GM19455 (cell line): ENCODE results near the gene PAK1.
A peak's percentile ranks its signal among the peaks of the same experiment; 100 is the strongest.
"Not testable (repeated sequence)": the region's sequence is repeated elsewhere in the genome, so short reads cannot be mapped to it uniquely, and the experiment has no call there.

ENCODE experiments used
- ATAC-seq: cut with Tn5 transposase; IDR thresholded peaks from one replicate; pipeline ENCODE4 v1.9.1; 2021; ENCODE audit not compliant: unreplicated experiment

PAK1 gene

GRCh38 chr11:77473801-77474683 is at the start of gene PAK1:
TSS of gene PAK1 (minus strand) at chr11:77474094. CDS start at chr11:77392520, 81,574 bp downstream.
- peak; percentile 70 for ATAC-seq

- no peak for ATAC-seq
Measured at GRCh38 chr11:77522215-77522614, 48.3 kb upstream of the PAK1 start.

DNA sequence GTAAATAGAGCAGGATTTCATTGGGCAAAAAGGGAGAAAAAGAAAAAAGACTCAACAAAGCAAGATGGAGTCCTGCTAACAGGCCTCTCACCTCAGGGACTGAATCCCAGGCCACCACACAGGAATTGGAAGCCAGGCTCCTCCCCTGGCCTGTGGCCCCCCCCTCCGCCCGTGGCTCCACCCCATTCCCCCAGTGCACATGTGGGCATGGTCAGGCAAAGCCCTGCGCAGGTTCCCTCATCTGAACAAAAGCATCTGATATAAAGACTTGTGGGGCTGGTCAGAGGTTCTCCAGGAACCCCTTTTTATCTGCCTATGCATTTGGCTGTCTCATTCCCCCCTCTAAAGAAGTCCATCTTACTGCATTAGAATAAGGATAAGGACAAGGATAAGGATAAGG is 46.0 kb upstream of the PAK1 start:
- ATAC-seq: no peak

- ATAC-seq: no peak
Measured at GRCh38 chr11:77518471-77518870, 44.6 kb upstream of the PAK1 start.

- no peak for ATAC-seq
Measured at GRCh38 chr11:77517753-77518152, 43.9 kb upstream of the PAK1 start.

DNA sequence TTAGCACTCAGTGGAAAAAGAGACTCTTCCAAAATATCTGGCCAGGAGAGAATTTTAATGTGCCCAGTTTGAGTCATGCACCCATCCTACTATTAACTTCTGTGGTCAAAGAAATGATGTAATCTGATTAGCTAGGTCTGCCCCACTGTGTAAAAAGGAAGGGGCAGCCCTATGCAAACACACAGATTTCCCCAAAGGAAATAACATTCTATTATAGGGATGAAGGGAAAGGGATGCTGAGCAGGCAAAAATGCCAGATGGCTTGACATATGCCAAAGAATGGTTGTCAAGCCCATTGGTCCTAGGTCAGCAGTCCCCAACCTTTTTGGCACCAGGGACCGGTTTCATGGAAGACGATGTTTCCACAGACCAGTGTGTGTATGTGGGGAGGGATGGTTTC is 43.3 kb upstream of the PAK1 start:
- no peak for ATAC-seq

GRCh38 chr11:77515483-77515882 is 41.6 kb upstream of the PAK1 start:
- no peak for ATAC-seq

- no peak for ATAC-seq
Measured at GRCh38 chr11:77515063-77515462, 41.2 kb upstream of the PAK1 start.

GRCh38 chr11:77512092-77512491 is 38.2 kb upstream of the PAK1 start:
- ATAC-seq: no peak

DNA sequence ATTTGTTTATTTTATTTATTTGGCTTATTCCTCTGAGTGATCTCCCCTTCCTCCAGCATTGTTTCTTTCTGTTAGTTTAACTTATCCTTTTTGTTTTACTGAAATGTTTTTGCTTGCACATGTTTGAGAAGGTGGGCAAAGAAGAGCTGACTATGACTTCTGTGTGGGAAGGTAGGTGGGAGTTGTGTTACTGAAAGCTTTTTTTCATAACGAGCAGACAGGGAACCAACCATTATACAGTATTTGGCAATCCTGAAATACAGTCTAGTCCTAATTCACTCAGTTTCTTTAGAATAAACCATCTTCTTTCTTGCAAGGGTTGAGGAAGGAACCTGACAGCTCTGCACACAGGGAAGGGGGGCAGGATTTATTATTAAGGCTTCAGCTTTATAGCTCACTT is 37.0 kb upstream of the PAK1 start:
- ATAC-seq: no peak

GRCh38 chr11:77510095-77510494 is 36.2 kb upstream of the PAK1 start:
- ATAC-seq: no peak

GRCh38 chr11:77508019-77508418 is 34.1 kb upstream of the PAK1 start:
- ATAC-seq: no peak

DNA sequence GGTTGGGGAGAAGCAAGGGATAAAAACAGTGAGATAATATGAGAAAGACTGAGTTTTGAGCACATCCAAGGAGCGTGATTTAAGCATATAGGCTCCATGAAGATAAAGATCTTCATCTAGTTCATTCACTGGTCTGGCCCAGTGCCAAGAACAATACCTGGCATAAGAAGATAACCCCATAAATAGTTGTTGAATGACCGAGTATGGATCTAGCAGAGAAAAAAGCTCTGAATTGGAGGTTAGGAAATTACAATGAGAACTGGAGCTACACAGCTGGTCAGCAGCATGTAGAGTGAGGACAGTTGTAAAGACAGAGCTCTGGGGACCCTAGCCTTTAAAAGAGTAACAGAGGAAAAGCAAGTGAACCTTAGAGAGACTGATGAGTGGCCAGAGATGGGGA is 33.0 kb upstream of the PAK1 start:
- no peak for ATAC-seq

DNA sequence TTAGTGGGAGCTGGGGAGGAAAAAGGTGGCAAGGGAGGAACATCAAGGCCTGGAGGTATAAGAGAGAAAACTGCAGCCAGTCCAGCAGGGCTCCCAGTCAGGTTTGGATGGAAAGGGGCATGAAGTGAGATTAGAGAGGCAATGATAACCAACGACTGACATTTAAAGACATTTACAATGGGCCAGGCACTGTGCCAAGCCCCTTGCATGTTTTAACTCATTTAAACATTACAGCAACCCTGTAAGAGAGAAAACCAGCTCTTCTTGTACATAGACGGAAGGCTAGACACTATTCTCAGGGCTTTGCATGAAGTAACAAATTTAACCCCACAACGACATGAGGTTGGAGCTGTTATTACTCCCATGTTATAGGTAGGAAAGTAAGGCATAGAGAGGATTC is 32.1 kb upstream of the PAK1 start:
- no peak for ATAC-seq

DNA sequence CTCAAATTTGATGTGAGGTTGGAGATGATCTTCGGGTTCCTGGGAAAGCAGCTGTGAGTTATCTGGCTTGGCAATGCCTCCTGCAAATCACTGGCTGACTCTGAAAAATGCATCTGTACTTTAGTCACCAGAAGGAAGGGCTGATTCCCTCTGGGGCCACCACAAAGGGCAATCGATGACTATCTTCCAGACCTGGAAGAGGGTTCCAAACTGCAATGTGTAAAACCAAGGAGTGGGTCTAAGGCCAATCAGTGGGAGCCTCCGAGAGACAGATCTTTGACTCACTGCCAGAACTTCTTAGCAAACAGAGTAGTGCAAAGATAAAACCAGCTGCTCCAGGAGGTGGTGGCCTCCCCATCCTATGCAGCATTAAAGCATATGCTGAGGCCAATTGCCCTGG is 29.1 kb upstream of the PAK1 start:
- no peak for ATAC-seq

DNA sequence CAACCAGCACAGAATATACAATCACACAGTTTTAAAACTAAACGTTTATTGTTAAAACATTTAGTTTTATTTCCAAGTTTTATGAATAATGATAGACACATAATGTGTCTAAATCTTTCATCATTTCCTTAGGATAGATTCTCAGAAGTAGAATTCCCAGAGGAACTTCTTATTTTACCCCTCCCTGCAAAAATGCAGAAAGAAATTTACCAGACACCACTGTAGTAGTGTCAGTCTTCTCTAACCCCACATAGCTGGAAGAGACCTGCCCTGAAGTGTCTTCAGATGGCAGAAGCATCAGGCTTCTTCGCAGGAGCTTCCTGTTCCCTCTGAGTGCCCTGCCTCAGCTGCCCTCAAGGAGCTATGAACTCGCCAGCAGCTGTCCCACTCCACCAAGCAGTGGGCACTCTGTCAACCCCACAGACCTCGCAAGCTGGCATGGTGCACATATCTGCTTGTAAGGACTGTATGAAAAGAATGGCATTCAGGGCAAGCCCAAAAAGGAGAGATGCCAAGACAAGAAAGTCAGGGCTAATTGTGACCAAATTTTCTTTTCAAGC is 28.5 kb upstream of the PAK1 start:
- ATAC-seq: no peak

DNA sequence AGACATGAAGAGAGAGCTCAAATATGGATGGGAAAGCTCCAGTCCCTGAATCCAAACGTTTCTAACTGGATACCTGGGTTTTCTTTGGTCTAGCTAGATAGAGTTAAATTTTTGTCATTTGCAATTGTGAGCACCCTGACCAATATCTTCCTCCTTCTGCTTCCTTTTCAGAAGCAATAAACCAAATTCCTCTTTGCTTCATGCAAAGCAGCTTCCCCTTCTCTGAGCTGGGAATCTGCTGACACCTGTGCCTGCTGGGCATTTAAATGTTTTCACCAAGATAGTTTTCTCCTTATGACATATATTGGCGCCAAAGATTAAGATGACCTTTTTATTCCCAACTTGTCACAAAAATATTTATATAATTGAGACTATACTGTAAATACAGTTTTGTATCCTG is 27.9 kb upstream of the PAK1 start:
- no peak for ATAC-seq

- no peak for ATAC-seq
Measured at GRCh38 chr11:77497368-77497767, 23.5 kb upstream of the PAK1 start.

- ATAC-seq: no peak
Measured at GRCh38 chr11:77495526-77495925, 21.6 kb upstream of the PAK1 start.

DNA sequence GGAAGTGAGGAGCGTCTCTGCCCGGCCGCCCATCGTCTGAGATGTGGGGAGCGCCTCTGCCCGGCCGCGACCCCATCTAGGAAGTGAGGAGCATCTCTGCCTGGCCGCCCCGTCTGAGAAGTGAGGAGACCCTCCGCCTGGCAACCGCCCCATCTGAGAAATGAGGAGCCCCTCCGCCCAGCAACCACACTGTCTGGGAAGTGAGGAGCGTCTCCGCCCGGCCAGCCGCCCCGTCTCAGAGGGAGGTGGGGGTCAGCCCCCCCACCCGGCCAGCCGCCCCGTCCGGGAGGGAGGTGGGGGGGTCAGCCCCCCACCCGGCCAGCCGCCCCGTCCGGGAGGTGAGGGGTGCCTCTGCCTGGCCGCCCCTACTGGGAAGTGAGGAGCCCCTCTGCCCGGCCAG is 16.1 kb upstream of the PAK1 start:
- not testable (repeated sequence) for ATAC-seq

DNA sequence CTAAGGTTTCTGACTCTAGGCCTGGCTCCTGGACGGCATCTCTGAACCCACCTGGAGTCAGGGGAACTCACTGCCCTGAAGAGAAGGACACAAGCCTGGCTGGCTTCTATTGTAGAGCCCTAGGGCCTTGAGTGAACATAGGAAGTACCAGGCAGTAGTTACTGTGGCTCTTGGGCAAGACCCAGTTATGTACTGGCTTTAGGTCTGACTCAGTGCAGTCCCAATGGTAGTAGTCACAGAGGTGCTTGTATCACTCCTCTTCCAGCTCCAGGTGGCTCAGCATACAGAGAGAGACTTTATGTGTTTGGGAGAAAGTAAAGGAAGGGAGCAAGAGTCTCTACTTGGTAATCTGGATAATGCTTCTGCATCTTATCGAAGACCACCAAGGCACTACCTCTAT is 13.9 kb upstream of the PAK1 start:
- no peak for ATAC-seq

DNA sequence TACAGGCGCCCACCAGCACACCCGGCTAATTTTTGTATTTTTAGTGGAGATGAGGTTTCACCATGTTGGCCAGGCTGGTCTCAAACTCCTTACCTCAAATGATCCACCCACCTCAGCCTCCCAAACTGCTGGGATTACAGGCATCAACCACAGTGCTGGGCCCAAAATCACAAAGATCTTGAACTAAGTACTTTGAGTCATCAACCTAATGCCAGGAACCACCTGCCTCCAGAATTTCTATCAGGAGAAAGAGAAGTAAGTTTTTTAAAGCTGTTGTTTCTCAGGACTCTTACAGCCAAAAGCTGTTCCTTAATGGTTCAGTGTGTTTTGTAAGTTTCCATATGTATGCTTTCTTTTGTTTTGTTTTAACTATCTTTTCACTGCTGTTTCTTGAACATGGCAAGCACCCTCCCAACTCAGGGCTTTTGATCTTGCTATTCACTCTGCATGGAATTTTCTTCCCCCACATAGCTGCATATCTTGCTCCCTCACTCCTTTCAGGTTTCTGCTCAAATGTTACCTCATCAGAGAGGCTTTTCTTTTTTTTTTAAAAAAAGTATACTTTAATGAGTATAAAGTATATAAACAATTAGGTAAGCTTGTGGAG is 6.0 kb upstream of the PAK1 start:
- ATAC-seq: no peak
